GM18907 (cell line): ENCODE data around the gene EYS.

Source experiments
- ATAC-seq: cut with Tn5 transposase; IDR thresholded peaks from one replicate; pipeline ENCODE4 v1.9.1; 2021; ENCODE audit warnings: mild to moderate bottlenecking, moderate library complexity; ENCODE audit not compliant: unreplicated experiment

EYS gene

GRCh38 chr6:64383277-64383676 lies 1323.7 kb downstream of the EYS start:
- ATAC-seq: no peak

- no peak for ATAC-seq
Measured at GRCh38 chr6:64376394-64376793, 1330.6 kb downstream of the EYS start.

GRCh38 chr6:64357430-64357829 lies 1349.6 kb downstream of the EYS start:
- ATAC-seq: no peak

GRCh38 chr6:64347411-64347810 lies 1359.6 kb downstream of the EYS start:
- no peak for ATAC-seq

- no peak for ATAC-seq
Measured at GRCh38 chr6:64335195-64335594, 1371.8 kb downstream of the EYS start.

- no peak for ATAC-seq
Measured at GRCh38 chr6:64334636-64335035, 1372.4 kb downstream of the EYS start.

GRCh38 chr6:64330694-64331307 lies 1376.2 kb downstream of the EYS start:
- ATAC-seq: peak; percentile 49

- no peak for ATAC-seq
Measured at GRCh38 chr6:64326939-64327338, 1380.1 kb downstream of the EYS start.

GRCh38 chr6:64325093-64325492 lies 1381.9 kb downstream of the EYS start:
- ATAC-seq: no peak

- no peak for ATAC-seq
Measured at GRCh38 chr6:64310214-64310613, 1396.8 kb downstream of the EYS start.

GRCh38 chr6:64301307-64302236 lies 1405.5 kb downstream of the EYS start:
- ATAC-seq: no peak

GRCh38 chr6:64299176-64299575 lies 1407.8 kb downstream of the EYS start:
- no peak for ATAC-seq

- ATAC-seq: no peak
Measured at GRCh38 chr6:64294034-64294433, 1413.0 kb downstream of the EYS start.

GRCh38 chr6:64293298-64293697 lies 1413.7 kb downstream of the EYS start:
- ATAC-seq: no peak

- no peak for ATAC-seq
Measured at GRCh38 chr6:64290867-64291266, 1416.2 kb downstream of the EYS start.

GRCh38 chr6:64289931-64290330 lies 1417.1 kb downstream of the EYS start:
- ATAC-seq: no peak

GRCh38 chr6:64288351-64288750 lies 1418.7 kb downstream of the EYS start:
- ATAC-seq: no peak

- ATAC-seq: no peak
Measured at GRCh38 chr6:64281167-64281566, 1425.9 kb downstream of the EYS start.

- no peak for ATAC-seq
Measured at GRCh38 chr6:64280569-64280968, 1426.5 kb downstream of the EYS start.

- ATAC-seq: no peak
Measured at GRCh38 chr6:64270083-64270482, 1436.9 kb downstream of the EYS start.

GRCh38 chr6:64266351-64266821 lies 1440.6 kb downstream of the EYS start:
- ATAC-seq: peak; percentile 92

- no peak for ATAC-seq
Measured at GRCh38 chr6:64263778-64264177, 1443.2 kb downstream of the EYS start.
